GM21367 (cell line): Measurements from ENCODE around the gene NAT8L.

Source experiments
- ATAC-seq: cut with Tn5 transposase; IDR thresholded peaks from one replicate; pipeline ENCODE4 v1.9.1; 2021; ENCODE audit not compliant: unreplicated experiment

The NAT8L gene

DNA sequence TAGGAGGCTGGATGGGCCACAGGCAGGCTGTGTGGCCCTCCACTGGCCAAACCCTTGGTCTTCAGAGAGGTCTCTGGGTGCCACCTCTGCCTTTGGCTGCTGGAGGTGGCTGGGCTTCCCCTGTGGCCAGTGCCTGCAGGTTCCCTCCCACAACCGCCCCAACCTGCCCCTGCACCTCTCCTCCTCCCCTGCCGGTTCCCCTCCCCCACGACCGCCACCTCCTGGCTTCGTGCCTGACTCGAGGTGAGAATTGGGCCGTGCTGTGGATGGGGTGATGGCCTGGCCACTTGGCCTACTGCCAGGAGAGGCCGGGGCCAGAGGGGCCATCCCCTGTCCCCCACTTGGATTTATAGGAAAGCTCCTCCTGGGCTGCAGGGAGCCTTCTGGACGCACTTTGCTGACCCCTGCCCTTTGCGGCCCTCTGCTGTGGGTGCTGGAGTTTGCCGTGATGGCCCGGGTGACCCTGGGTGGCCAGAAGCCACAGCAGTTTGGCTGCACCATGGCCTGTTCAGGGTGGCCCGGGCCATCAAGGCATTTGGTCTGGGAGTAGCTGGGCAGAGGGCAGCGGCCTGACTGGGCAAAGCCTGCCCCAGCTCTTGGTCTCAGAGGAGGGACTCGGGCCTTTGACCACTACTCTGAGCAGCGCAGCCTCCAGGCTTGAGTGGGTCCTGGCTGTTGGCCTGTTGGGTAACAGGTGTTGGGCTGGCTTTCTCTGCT is 3.8 kb downstream of the NAT8L start:
- no peak for ATAC-seq

DNA sequence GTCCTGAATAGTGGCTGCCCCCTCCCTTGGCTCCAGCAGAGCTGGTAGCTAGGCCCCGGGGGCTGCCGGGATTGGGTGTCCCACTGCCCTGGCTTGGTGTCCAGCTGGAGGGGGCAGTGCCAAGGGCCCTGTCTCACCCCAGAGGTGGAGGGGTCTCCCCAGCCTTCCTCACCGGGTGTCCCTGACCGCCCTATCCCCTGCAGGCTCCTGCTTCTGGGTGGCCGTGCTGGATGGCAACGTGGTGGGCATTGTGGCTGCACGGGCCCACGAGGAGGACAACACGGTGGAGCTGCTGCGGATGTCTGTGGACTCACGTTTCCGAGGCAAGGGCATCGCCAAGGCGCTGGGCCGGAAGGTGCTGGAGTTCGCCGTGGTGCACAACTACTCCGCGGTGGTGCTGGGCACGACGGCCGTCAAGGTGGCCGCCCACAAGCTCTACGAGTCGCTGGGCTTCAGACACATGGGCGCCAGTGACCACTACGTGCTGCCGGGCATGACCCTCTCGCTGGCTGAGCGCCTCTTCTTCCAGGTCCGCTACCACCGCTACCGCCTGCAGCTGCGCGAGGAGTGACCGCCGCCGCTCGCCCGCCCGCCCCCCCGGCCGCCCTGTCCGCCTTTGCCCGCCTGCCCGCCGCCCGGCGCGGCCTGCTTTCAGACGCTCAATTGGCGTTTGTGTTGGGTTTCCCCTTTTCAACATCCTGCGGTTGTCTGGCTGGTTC is 4.6 kb downstream of the NAT8L start:
- no peak for ATAC-seq

DNA sequence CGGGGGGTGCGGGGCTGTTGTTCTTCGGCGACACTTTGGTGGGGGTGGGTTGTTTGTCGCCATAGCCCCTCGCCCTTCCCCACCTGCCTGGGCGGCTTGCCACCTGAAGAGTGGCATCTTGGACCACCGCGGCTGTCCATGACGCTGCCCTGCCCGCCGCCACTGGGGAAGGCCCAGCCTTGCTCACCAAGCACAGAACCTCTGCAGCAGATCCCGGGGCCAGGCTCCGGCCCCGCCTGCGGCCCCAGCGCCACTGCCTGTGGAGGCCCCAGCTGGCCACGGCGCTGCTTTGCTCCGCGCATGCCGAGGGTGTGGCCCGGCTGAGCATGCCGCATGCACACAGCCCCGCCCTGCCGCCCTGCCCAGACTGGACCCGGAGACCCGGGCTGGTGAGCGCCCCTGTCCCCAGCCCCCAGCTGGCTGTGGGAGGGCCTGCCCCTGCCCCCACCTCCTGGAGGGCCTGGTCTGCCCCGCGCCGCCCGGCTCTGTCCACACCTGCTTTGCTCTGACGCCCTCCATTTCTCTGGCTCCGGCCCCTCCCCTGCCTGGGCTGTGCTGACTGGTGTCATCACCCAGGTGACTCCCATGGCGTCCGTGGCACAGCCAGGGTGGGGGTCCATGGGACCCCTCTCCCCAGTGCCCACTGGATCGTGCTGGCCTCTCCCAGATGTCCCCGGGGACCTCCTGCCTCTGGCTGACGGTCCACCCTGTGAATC is 5.3 kb downstream of the NAT8L start:
- no peak for ATAC-seq

DNA sequence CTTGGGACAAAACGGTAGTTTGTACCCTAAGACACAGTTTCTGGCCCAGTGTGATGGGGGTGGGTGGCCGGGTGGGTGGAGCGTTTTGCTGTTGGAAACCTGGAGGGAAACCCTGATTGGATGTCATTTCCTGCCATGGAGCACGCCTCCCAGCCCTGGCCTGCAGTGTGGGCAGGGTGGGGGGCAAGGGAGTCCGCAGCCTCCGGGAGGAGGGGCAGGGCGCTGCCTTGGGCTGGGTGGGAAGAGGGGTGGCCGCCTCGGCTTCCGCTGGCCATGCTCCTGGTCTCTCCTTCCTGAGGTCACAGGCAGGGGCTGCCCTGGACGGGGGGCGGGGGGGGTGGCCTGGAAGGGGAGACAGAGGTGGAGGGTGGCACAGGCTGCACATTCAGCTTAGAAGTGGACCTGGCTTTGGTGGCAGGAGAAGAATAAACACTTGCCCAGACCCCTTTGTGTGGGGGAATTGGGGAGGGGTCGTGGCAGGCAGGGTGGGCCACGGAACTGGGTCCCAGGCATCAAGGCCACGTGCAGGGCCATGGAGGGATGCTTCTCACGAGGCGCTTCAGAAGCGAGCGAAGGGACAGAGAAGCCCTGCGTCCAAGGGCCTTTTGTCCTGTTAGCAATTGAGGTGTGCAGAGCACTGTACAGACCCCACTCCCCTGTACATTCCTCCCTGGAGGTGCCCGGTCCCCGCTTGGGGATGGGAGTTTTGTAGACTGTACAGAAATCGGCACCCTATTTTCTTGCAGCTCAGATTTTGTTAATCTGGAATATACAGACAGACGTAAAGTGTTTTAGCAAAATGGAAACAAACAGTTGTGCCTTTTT is 6.2 kb downstream of the NAT8L start:
- no peak for ATAC-seq

DNA sequence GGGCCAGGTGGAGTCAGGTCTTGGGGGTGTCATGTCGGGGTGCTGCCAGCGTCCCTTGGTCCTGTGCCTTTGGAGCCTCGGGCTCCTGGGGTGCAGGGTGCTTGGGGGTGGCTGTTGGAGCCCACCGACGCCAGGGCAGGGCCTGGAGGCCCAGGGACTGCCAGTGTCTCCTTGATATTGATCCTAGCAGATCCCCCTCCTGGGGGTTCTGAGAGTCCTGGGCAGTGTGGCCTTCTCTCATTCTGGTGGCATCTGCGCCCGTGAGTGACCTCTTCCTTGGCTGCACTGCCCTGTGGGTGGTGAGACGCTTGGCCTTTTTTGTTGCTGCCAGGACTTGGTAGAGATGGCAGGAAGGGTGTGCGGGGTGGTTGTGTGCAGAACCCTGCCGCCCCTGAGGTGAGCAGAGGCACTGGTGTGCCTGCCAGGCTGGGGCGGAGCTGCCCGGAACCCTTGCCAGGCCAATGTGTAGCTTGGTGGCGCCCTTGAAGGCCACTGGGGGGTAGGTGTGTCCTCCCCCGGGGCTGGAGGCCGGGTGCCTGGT is 7.0 kb downstream of the NAT8L start:
- no peak for ATAC-seq

DNA sequence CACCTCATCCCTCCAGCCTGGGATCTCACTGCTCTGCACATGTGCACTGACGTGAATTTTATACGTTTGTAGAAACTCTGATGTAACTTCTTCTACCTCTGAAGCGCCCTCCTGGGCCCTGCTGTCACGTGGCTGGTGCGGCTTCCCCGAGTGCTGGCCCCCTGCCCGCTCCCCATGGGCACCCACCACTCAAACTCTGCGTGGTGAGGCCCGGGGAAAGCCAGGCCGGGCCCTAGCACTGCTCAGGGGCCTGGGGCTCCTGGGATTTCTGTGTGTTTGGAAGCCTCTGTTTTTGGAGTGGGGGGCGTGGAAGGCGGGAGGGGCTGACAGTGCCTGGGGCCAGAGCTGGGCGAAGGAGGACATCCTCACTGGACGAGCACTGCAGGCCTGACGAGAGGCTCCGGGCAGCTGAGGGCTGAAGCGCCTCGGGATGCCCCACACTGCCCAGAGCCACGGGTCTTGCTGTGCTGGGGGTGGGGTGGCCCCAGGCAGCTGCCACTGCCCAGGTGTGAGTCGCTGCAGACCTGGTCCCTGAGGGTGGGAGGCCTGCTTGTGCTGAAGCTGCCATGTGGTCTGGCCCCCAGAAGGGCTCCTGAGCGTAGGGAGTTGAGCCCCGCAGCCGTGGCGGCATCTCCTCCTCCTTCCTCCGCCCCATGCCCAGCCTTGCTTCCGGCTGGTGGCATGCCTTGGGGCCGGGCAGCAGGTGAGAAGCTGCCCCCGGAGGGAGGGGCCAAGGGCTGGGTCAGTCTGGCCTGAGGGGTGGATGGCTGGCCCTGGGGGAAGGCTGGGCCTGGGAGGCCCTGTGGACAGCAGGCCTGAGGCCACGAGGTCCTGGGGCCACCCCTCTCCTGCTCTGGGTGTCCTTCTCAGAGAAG is 7.7 kb downstream of the NAT8L start:
- ATAC-seq, result no peak

DNA sequence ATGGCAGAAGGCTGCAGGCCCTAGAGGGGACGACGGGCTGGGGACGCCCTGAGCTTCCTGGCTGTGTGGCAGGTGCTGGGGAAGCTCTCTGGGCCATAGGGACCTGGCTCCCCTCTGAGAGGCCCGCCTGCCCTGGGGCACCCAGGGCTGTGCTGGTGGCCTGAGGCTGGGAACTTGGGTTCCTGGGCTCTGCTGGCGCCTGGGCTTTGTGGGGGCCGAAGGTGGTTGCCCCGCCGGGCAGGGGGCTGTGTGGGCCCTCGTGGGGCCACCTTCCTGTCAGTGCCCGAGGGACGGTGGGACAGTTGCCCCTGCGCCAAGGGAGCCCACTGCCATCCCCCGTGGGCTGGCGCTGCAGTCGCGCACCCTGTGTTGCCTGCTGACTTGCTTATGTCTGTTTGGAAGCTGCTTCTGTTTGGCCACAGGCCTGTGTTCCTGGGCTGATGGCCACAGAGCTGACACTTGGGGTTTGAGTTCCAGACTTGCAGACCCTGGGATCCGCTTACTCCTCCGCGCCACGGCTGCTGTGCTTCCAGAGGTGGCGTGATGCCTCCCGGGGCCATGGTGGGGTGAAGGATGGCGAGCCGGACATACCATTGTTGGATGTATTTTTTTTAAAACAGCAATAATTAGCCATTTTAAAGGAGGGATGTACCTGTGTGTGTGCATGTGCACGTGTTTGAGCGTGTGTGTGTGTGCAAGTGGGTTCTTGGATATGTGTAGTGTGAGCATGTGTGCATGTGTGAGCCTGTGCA is 8.5 kb downstream of the NAT8L start:
- ATAC-seq, result no peak

DNA sequence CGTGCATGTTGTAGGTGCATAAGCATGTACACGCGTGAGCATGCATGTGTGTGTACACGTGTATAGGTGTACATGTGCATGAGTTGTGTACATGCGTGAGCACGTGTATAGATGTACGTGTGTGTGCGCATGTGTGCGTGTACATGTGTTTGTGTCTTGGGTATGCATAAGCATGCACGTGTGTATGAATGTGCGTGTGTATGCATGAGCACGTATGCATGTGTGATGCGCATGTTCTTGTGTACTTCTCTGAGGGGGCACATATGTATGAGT is 9.0 kb downstream of the NAT8L start:
- ATAC-seq, result no peak

DNA sequence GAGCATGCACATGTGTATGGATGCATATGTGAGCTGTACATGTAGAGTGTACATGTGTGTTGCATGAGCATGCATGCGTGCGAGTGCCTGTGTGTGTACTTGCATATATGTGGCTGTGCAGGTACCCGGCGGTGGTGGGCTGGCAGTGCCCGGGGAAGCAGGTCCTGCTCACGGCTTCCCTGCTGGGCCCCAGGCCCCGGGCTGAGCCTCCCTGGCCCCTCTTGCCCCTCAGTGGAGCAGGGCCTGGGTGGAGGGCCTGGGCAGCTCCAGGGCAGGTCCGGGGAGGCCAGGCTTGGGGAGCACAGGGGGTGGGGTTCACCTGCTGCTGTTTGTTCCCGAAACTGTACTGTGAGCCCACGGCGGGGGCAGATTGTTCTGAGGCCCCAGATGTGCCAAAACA is 9.4 kb downstream of the NAT8L start:
- no peak for ATAC-seq

DNA sequence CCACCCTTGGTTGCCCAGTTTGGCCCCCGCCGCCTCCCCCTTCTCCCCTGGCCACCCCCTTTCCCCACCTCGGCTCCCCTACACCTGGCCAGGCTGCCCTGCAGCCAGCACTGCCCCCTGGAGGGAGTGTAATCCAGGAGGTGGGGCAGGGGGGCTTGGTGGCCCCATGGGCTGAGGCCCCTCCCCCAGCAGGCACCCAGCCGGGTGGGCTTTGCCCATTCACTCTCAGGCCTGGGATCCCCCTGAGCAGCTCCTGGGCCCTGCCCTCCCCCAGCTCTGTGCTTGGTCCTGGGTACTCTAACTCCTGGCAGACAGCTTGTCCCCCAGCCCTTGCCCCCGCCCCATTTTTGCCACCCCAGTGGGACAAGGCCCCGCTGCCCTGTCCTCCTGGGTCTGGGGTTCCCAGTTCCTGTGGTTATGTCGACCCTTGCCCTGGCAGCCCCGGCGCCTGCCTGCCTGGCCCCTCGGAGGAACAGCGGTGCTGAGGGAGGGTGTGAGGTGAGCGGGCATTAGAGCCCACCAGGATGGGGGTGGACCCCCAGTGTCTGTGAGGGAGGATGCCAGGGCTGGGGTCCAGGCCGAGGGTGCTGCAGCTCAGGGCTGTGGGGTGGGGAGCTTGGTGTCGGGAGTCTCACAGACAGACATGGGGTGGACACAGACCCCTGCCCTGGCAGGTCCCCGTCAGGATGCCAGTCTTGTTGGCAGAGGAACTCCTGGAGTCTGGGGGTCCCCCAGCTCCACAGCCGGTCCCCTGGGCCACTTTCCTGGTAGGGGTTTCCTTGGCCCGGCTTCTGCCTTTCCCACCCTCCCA is 10.2 kb downstream of the NAT8L start:
- no peak for ATAC-seq

DNA sequence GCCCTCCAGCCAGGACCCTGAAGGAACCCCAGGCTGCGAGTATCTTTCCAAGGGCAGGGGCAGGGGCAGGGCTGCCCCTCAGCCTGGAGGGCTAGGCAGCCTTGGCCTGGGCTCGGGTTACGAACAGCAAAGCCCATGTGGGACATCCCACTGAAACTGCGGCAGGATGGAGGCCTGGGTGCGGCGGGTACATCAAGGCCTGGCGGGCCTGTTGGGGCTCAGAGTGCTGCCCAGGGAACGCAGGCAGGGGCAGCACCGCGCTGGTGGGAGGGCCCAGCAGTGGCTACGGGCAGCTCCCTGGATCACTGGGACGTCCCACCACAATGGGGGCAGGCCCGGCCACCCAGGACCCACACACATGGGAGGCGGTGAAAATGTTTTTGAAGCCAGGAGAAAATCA is 10.9 kb downstream of the NAT8L start:
- no peak for ATAC-seq

DNA sequence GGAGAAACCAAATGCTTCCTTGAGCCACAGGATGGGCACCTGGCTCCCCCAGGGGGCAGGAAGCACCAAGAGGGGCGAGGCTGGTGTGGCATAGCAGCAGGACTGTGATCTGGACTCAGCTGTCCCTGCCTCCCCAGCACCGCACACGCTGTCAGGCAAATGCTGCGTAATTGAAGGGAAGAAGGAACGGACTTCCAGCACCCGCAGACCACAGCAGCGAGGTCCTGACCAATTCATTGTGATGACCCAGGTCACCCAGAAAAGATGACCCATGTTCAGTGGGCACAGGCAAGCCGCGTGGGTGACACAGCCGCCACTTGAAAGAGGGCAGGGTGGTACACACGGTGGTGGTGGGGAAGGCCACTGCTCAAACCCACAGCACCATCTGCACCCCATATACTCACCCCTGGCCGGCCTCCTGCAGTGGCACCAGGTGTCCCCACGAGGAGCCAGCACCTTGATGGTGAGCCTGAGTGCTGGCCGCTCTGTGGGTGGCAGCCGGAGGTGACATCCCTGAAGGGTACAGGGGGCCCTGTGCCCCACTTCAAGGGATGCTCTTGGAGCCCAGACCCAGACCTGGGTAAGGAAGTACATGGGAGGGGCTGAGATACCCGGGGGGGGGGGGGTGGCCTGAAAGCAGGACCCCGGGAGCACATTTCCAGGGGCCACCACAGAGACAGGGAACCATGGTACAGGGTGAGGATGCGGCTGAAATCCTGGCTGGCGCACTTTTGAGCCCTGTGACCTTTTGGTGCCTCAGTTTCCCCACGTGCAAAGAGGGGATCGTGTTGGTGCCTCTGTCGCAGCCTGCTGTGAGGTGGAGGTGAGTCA is 11.5 kb downstream of the NAT8L start:
- ATAC-seq, result no peak

DNA sequence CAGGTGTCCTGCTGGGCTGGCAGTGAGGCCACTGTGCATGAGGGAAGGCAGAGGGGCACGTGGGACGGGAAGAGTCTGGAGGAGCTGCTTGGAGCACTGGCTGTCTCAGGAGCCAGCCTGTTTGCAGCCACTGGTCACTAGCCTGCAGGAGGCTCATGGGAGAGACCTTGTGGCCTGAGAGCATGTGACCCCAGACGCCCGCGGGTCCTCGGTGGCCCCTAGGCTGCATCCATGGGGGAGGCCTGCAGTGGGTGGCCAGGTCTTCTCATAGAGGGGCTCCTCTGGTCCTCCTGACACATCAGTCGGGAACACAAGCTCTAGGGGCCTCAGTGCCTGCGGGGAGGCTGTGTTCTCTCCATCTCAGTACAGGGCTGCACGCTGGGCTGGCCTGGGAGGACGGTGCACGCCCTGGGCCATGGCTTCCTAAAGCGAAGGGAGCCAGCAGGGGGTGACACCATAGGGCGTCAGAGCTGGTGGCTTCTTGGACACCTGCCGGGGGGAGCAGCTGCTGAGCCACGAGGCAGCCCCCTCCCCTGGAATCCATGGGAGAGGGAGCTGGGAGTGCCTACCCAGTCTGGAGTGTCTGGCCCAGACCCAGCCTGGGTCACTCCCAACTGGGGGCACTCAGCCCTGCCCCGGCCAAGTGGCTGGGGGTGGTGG is 12.3 kb downstream of the NAT8L start:
- ATAC-seq, result no peak

DNA sequence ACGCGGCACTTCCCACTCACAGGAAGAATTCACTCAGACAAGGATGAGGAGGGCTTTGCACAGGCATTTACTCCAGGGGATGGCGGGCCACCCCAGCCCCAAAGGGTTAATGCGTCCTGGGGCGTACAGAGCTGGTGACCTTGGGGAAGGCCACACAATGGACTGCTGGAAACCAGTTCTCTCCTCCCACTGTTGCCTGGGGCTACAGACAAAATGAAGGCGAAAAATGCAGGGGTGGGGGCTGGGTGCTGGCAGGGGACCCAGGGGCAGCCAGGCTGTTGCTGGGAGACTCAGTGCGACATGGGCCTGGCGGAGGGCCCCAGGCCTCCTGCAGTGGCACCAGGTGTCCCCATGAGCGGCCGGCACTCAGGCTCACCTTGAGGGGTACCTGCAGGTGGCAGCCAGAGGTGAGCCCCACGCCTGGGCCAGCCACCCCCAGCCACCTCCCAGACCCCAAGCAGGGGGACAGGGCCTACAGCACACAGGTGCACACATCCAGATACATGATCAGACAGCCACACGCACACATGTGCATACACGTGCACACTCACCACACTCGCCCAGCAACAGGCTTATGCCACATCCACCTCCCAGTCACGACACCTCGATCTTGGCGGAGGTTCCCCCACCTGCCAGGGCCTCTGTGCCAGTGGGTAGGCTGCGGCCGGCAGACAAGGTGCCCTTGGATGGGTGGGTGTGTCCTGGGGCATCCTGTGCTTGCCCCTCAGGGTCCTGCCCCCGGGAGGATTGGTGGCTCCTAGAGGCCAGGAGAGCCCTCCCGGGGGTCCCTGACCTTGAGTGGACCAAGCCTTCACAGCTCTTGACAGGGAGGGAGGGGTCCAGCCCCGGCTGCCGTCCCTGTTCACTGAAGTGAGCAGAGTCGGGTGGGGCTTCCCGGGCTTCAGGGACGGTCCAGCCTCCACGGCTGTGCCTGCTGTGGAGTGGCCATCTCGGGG is 13.1 kb downstream of the NAT8L start:
- no peak for ATAC-seq

DNA sequence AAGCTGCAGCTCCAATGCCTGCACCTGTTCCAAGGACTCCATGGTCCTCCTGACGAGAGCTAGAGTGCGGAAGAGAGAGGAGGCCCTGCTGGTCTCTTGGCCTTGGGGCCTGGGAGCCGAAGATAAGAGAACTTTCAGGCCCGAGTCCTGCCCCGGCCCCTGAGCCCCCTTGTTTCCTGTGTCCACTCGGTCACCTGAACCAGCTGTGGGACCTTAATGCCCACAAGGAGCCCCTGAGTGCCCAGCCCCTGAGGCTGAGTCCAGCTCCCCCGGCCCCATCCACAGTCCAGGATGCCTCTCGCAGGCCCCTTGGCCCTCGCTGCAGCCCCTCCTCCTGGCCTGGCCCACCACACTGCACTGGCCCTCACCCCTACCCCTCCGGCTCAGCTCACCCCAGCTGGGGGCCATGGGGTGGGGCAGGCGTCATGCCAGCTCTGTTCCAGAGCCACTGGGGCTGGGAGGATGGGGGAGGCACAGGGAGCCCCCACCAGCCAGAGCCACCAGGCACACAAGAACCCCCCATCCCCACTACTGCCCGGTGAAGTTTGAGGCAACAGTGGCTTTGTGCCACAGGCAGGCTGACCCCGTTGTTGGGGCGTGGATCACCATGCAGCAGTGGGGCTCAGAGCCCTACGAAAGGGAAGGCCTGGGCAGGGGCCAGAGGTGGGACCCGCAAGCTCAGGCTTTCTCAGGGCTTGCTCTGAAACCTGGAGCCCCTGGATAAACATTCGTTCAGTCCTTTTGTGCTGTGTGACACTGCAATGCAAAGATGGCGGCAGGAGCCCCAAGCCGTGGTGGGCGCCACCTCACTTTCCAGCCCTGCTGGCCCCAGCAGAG is 14.1 kb downstream of the NAT8L start:
- ATAC-seq, result no peak
